COLO829 (cell line): Measurements from ENCODE around the gene FICD.

Experiments
- DNase-seq: peaks from one replicate; pipeline ENCODE4 v3.0.0; 2012; ENCODE audit warnings: low spot score

Gene FICD

GRCh38 chr12:108567406-108568337 is 52.6 kb downstream of the FICD start:
- DNase-seq = no peak

DNA sequence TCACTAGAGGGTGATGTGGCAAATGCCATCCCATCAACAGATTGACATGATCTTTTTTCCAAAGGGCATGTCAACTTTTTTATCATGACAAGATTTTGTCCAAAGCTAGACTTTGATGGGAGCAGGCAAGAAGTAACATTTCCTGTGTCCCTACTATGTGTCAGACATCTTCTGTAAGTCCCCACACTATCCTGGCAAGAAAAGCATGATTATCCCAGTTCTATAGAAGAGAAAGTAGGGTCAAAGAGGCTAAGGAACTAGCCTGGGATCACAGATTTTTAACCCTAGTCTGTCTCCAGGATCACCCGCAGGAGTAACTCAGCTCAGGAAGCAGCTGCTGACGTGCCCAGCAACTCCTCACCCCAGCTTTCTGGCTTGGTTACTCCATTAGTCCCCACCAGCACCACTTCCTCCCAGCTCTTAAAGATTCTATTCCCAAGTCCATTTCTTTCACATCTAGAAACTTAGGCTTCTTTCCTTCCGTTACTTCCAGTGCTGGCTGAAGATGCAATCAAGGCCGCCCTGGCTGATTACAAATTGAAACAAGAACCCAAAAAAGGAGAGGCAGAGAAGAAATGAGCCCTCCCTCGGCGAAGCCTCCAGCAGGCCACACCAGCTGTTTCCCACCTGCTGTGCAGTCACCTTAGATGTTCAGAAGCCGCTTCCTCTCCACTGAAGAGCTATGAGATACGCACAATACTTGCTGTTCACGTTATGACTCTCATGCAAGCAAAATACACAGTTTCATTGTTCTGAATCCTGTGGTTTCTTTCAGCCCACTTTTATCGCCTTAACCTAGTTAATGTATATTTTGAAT is 53.5 kb downstream of the FICD start:
- no peak for DNase-seq
